Measurements from ENCODE around the gene NRXN2. TPM values are rescaled to one million over a fixed set of nuclear protein-coding genes. Genes with fewer than 3 reads are reported as not detected.

The NRXN2 gene
- polyA plus RNA-seq, 4 donors: 11.7 to 27.2 (median 24.9) TPM

- DNase-seq (ENCODE audit: low read depth in 4 of 4, low spot score in 2 of 4): no peak
These were observed 22.7 kb upstream of the NRXN2 start for GRCh38 chr11:64745521-64746328.

- no peak for DNase-seq (ENCODE audit: low read depth in 4 of 4, low spot score in 2 of 4)
These were observed 22.2 kb upstream of the NRXN2 start for GRCh38 chr11:64745189-64745520.

DNA sequence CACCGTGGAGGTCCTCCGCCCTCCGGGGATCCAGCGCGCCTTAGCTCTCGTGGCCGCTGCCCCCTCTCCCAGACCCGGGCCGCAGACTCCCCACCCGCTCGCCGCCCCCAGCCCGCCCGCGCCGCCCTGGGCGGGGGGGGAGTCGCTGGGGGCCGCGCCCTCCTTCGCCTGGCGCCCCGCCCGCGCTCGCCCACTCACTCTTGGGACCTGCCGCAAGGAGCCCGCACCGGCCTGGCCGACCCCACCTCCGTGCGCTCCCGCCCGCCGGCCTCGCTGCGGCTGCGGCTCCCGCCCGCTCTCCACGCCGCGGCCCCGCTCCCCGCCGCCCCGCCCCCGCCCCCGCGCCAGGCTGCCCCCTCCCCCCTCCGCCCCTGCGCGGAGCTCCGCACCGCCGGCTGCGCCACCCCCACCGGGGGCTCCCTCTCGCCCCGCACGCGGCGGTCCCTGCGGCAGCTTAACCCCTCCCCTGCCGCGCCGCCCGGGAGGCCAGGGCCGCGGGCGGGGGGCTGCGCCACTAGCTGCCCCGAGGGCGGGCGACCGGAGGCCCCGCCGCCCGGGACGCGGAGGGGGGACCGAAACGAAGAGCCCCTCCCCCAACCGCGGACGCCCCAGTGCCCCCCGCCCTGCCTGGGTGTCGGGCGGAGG, 21.7 kb upstream of the NRXN2 start:
- DNase-seq (ENCODE audit: low read depth in 4 of 4, low spot score in 2 of 4): no peak

GRCh38 chr11:64743591-64744543, 20.9 kb upstream of the NRXN2 start, which contains the start of gene RASGRP2:
TSS of gene RASGRP2 (minus strand) at chr11:64744142. CDS start at chr11:64742866, 1,276 bp downstream.
- no peak for DNase-seq (ENCODE audit: low read depth in 4 of 4, low spot score in 2 of 4)

GRCh38 chr11:64742889-64743590, 20.0 kb upstream of the NRXN2 start:
- DNase-seq (ENCODE audit: low read depth in 4 of 4, low spot score in 2 of 4): no peak

DNA sequence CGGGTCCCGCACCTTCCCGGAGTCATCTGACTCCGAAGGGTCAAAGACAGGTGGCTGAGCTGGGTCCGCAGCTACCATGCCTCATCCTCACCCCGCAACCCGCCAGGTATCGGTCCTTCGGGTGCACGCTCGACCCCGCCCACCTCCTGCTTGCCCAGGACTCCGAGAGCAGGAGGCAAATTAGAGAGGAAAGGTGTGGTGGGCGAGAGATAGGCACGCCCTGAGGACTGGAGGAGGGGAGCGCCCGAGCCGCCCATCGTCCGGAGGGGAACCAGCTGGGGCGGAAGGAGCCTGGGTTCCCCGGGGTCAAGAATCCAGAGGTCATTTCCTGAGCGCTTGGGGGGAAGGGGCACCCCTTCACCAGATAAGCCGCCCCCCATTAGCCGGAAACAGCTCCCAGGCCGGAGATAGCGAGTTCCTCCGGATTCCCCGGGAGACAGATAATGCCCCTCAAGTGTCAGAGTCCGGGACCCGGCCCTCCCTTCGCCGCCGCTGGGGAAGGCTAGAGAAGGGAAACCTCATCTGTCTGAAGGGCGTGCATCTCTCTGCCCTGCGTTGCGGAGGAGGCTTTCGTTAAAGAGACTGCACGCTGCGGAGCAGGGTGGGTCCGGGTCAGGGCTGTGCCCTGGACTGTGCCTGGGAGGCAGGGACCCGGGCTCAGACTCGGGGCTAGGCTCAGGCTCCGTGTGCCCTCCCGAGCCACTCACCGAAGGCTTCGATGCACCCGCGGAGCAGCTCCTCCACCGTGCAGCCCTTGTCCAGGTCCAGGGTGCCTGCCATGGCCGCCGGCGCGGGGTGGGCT, 19.3 kb upstream of the NRXN2 start:
- no peak for DNase-seq (ENCODE audit: low read depth in 4 of 4, low spot score in 2 of 4)

DNA sequence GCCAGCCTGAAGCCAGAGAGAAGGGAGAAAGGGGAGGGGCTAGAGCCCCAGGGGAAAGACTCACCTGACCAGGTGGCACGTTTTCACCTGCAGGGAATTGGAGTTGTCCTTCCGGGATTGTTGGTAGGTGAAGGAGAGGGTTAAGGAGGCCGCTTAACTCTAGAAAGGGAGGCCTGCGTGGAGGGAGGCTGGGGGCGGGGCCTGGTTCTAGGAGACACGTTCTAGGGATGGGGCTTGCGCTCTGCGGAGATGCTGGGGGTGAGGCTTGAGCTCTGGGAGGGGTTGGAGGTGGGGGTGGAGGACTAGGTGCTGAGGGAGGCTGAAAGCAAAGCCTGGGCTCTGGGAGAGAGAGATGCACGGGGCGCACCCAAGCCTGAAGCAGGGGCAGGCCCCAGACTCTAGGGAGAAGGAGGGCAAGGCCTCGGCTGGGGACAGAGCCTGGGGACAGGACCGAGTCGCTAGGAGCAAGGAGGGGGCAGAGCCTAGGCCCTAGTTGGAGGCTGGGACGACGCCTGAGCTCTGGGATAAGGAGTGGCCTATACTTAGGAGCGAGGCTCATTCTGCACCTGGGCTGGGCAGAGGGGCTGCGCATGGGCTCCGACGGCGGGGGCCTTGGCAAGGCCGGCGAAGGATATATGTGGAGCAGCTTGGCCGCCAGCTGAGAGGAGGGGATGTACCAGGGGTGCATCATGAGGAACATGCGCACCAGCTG, 18.5 kb upstream of the NRXN2 start:
- DNase-seq (ENCODE audit: low read depth in 4 of 4, low spot score in 2 of 4): no peak

GRCh38 chr11:64739871-64740270, 16.9 kb upstream of the NRXN2 start:
- no peak for DNase-seq (ENCODE audit: low read depth in 4 of 4, low spot score in 2 of 4)

DNA sequence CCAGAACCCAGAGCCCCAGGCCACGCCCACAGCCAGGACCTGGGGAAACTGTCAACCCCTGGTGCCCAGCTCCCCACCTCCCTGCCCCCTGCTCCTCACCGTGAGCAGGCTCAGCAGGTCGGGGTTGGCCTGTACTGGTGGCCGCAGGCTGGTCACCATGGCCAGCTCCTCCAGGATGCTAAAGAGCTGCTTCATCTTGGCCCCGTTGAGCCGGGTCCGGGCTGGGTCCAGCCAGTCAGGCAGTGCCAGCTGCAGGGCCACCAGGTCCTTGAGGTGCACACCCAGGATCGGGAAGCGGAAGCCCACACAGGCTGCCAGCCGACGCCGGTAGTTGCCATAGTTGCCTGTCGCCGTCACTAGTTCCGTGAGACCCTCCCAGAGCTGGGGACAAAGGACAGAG, 13.7 kb upstream of the NRXN2 start:
- no peak for DNase-seq (ENCODE audit: low read depth in 4 of 4, low spot score in 2 of 4)

- DNase-seq (ENCODE audit: low read depth in 4 of 4, low spot score in 2 of 4): no peak
These were observed 12.8 kb upstream of the NRXN2 start for GRCh38 chr11:64735725-64736259.

- no peak for DNase-seq (ENCODE audit: low read depth in 4 of 4, low spot score in 2 of 4)
These were observed 12.1 kb upstream of the NRXN2 start for GRCh38 chr11:64734811-64735724.

- DNase-seq (ENCODE audit: low read depth in 4 of 4, low spot score in 2 of 4): no peak
These were observed 8.6 kb upstream of the NRXN2 start for GRCh38 chr11:64731601-64732000.

- DNase-seq (ENCODE audit: low read depth in 4 of 4, low spot score in 2 of 4): no peak
These were observed 6.9 kb upstream of the NRXN2 start for GRCh38 chr11:64729851-64730382.

GRCh38 chr11:64728757-64729365, 5.9 kb upstream of the NRXN2 start:
- no peak for DNase-seq (ENCODE audit: low read depth in 4 of 4, low spot score in 2 of 4)

DNA sequence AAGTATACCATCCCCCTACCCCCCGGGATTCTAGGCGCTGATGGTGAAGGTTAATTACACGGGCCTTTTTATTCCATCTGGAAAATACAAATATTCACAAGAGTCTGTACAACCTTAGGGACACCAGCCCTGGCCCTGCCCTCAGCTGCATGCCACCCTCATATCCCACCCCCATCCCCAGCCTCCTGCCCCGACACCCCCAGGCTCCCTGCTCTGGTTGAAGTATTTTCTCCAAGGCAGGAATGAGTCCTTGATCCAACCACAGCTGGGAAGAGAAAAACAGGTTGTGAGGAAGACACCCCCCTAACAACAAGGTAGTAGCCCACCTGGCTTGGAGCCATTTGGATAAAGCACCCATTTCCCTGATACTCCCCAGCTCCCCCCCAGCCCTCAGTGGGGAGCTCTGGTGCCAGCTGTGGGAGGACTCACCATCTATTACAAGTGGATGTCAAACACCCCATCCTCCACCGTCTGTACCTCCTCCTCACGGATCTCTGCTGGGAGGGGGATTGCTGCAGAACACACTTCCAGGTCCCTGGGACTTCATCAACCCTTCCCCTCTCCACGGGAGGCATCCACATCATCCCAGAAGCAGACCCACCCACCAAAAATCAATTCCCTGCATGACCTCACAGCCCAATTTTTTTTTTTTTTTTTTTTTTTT, 4.0 kb upstream of the NRXN2 start:
- DNase-seq (ENCODE audit: low read depth in 4 of 4, low spot score in 2 of 4): no peak

GRCh38 chr11:64726211-64726641, 3.2 kb upstream of the NRXN2 start:
- no peak for DNase-seq (ENCODE audit: low read depth in 4 of 4, low spot score in 2 of 4)
